ENCODE results near the gene TTLL10. TPM values are rescaled to one million over a fixed set of nuclear protein-coding genes. Genes with fewer than 3 reads are reported as not detected.

Gene TTLL10
- polyA plus RNA-seq, 2 of the 4 experiments (the other 2 are of a cell fraction), result not detected

GRCh38 chr1:1181938-1182410 lies 8.3 kb downstream of the TTLL10 start:
- no peak overlapping the region for H3K4me3 ChIP-seq
- CTCF ChIA-PET, result interaction anchor here (1.1 kb wide), 1 partner anchor 110 kb away, joined by 3 read pairs; no protein-coding TSS in a partner anchor
- H3K27ac ChIP-seq, result no peak overlapping the region
- no peaks in the 10 kb centered on the region for H3K4me1 ChIP-seq
- no peak for FAIRE-seq
- H3K4me2 ChIP-seq, result no peak overlapping the region
- TF ChIP-seq, protein P1, sequence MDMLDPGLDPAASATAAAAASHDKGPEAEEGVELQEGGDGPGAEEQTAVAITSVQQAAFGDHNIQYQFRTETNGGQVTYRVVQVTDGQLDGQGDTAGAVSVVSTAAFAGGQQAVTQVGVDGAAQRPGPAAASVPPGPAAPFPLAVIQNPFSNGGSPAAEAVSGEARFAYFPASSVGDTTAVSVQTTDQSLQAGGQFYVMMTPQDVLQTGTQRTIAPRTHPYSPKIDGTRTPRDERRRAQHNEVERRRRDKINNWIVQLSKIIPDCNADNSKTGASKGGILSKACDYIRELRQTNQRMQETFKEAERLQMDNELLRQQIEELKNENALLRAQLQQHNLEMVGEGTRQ (IDR thresholded peaks at IDR 0.05), result no peak
- TF ChIP-seq, protein P2, sequence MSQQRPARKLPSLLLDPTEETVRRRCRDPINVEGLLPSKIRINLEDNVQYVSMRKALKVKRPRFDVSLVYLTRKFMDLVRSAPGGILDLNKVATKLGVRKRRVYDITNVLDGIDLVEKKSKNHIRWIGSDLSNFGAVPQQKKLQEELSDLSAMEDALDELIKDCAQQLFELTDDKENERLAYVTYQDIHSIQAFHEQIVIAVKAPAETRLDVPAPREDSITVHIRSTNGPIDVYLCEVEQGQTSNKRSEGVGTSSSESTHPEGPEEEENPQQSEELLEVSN (IDR thresholded peaks at IDR 0.05; ENCODE audit: borderline replicate concordance, low read depth), result no peak
- H3K9me3 ChIP-seq, result no peaks in the 10 kb centered on the region
- POLR2A ChIA-PET, result no interaction called here
- no peak for DNase-seq (ENCODE audit: low read depth in 1 of 2, low spot score in 1 of 2)
- no peak for ATAC-seq
- WGBS (ENCODE audit: missing lambda C conversion rate), result 85% methylated on average over 13 of the region's 21 CpGs

DNA sequence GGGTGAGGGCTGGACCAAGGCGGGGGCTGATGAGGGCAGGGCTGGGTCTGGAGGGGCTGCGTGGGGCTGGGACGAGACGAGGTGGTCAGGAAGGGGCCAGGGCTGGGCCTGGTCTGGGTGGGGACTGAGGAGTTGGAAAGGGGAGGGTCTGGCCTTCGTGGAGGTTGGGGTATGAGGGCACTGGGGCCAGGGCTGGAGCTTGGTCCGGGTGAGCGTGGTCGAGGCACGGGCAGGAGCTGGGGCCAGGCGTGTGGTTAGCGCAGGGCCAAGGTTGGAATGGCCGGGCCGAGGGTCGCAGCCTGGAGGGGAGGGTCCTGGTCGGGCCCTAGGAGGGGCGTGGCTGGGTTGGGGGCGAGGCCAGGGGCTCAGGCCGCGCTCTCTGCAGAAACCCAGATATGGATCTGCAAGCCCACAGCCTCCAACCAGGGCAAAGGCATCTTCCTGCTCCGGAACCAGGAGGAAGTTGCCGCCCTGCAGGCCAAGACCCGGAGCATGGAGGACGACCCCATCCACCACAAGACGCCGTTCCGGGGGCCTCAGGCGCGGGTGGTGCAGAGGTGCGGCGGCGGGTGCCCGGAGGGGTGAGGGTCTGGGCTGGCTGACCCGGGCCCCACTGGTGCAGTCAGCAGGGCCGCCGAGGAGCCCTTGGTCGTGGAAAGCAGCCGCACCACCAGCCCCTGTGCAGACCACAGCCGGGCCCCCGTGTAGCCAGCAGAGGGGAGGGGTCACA lies 9.0 kb downstream of the TTLL10 start:
- no peaks in the 10 kb centered on the region for H3K9me3 ChIP-seq
- H3K27ac ChIP-seq, result no peak overlapping the region
- TF ChIP-seq SREBF2 (IDR thresholded peaks at IDR 0.05), result no peak
- no peak for TF ChIP-seq MYC (IDR thresholded peaks at IDR 0.05; ENCODE audit: borderline replicate concordance, low read length)
- TF ChIP-seq RAD21 (conservative IDR thresholded peaks at IDR 0.05 in 1 of 2, IDR thresholded peaks at IDR 0.05 in 1 of 2), result no peak
- TF ChIP-seq, protein P2 (IDR thresholded peaks at IDR 0.05; ENCODE audit: borderline replicate concordance, low read depth), result no peak
- TF ChIP-seq CEBPB (IDR thresholded peaks at IDR 0.05), result no peak
- no peak for FAIRE-seq
- ATAC-seq, result no peak
- ChIA-PET CTCF (no interaction called here), POLR2A (no interaction called here)
- DNase-seq (ENCODE audit: low read depth in 1 of 2, low spot score in 1 of 2), result no peak
- H3K4me2 ChIP-seq, result no peak overlapping the region
- no peak overlapping the region for H3K4me3 ChIP-seq
- WGBS (ENCODE audit: missing lambda C conversion rate), result 89% methylated on average over 5 of the region's 39 CpGs
- H3K4me1 ChIP-seq, result no peaks in the 10 kb centered on the region

DNA sequence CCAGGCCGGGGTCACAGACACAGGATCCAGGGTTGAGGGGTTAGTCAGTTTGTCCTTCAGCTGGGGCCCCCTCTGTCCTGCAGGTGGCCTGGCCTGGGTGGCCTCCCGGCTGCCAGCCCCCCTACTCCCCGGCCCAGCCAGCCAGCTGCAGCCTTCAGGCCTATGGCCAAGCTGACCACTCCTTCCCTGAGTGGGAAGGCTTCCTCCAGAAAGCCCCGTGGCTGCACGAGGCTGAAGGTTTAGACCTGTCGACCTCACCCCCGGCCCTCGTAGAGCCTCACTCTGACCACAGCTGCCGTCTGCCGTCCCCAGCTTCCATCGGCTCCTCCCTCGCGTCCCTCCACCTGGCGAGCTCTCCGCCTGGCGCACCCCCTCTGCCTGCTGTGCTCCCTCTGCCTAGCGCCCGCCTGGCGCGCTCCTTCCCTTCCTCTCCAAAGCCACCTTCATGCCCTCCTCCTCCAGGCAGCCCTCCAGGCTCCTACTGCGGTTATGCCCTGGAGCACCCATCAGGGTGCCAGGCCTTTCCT lies 9.6 kb downstream of the TTLL10 start:
- H3K27ac ChIP-seq, result no peak overlapping the region
- no peak overlapping the region for H3K4me3 ChIP-seq
- ChIA-PET CTCF (no interaction called here), POLR2A (no interaction called here)
- WGBS (ENCODE audit: missing lambda C conversion rate), result 81% methylated on average over 19 of the region's 21 CpGs
- no peak overlapping the region for H3K4me2 ChIP-seq
- no peaks in the 10 kb centered on the region for H3K9me3 ChIP-seq
- DNase-seq (ENCODE audit: low read depth in 1 of 2, low spot score in 1 of 2), result no peak
- FAIRE-seq, result no peak
- TF ChIP-seq ZFP36 (IDR thresholded peaks at IDR 0.05; ENCODE audit: borderline replicate concordance, partially characterized antibody) (peak; percentile 76), TP53 (CRISPR knock-in tag; IDR thresholded peaks at IDR 0.05) (no peak)
- ATAC-seq, result no peak
- no peaks in the 10 kb centered on the region for H3K4me1 ChIP-seq

DNA sequence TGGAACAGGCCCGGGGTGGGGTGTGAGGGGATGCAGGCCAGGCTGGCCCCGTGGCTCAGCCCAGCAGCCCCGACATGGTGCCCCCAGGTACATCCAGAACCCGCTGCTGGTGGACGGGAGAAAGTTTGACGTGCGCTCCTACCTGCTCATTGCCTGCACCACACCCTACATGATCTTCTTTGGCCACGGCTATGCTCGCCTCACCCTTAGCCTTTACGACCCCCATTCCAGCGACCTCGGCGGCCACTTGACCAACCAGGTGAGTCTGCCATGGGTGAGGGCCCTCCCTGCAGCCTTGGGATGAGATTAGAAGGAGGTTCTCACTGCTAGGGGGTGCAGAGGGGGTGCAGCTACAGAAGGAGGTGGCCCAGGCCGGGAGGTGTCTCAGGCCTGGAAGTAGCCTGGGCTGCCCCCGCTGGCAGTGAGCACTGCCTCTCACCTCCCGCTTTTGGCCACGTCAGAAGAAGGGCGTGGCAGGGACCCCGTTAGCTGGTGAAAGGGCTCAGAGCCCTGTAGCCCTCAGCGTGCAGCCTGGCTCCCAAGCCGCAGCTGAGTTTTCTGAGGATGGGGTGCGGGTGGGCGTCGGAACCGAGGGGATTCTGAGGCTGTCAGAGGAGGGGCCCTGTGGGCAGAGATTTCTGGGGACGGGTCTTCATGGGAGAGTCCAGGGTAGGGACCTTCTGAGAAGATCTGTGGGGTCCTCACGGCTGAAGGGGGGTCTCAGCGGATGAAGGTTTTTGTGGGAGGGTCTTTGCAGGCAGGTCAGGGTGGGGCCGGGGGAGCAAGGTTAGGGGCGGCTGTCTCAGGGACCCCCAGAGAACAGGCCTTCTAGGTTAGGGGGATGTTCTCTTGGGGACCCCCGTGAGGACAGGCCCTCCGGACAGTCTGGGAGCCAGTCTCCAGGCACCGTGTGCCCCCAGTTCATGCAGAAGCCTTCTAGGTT lies 10.4 kb downstream of the TTLL10 start:
- 81% methylated on average over 18 of the region's 33 CpGs for WGBS (ENCODE audit: missing lambda C conversion rate)
- no peak for FAIRE-seq
- CTCF ChIA-PET, result interaction anchor here (0.6 kb wide), 1 partner anchor 61 kb away, joined by 3 read pairs; no protein-coding TSS in a partner anchor
- no peak for ATAC-seq
- H3K27ac ChIP-seq, result no peak overlapping the region
- no peak overlapping the region for H3K4me3 ChIP-seq
- no peak overlapping the region for H3K4me2 ChIP-seq
- H3K4me1 ChIP-seq, result no peaks in the 10 kb centered on the region
- no peak for TF ChIP-seq NPAS2 (CRISPR knock-in tag; IDR thresholded peaks at IDR 0.05; ENCODE audit: borderline replicate concordance)
- POLR2A ChIA-PET, result no interaction called here
- H3K9me3 ChIP-seq, result no peaks in the 10 kb centered on the region
- no peak for DNase-seq (ENCODE audit: low read depth in 1 of 2, low spot score in 1 of 2)
